GM18517 (cell line): Measurements from ENCODE around the gene OTOA.
"Not testable (repeated sequence)": the region's sequence is repeated elsewhere in the genome, so short reads cannot be mapped to it uniquely, and the experiment has no call there.

Experiments
- ATAC-seq: cut with Tn5 transposase; IDR thresholded peaks from one replicate; pipeline ENCODE4 v1.9.1; 2021; ENCODE audit warnings: mild to moderate bottlenecking, moderate library complexity; ENCODE audit not compliant: unreplicated experiment

OTOA gene

DNA sequence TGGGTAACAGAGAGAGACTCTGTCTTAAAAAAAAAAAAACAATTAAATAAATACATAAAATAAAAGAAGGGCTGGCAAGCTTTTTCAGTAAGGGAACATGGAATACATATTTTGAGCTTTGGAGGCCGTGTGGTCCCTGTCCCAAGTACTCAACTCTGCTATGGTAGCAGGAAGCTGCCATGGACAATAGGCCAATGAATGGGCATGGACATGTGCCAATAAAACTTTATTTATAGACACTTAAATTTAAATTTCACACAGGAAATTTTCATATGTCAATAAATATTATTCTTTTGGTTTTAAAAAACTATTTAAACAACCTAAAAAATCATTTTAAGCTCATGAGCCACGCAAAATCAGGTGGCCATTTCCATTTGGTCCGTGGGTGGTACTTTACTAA, 3.8 kb downstream of the OTOA start:
- ATAC-seq = no peak

DNA sequence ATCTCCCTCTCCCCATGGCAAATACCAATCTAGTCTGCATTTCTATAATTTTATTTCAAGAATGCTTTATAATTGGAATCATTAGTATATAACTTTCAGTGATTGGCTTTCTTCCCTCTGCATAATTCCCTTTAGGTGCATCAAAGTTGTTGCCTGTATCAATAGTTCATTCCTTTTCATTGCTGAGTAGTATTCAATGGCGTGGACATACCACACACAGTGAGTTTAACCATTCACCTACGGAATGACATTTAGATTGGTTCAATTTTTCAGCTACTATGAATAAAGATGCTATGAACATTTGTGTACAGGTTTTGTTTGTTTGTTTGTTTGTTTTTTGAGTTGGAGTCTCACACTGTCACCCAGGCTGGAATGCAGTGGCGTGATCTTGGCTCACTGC, 9.7 kb downstream of the OTOA start:
- ATAC-seq = no peak

DNA sequence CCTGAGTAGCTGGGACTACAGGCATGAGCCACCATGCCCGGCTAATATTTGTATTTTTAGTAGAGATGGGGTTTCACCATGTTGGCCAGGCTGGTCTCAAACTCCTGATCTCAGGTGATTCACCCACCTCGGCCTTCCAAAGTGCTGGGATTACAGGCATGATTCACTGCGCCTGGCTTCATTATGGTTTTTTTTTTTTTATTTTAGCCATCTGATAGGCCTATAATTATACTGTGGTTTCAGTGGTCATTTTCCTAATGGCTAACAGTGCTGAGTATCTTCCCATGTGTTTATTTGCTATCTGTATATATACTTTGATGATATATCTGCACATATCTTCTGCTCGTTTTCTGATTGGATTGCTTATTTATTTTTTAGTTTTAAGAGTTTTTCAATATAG, 10.7 kb downstream of the OTOA start:
- not testable (repeated sequence) for ATAC-seq

DNA sequence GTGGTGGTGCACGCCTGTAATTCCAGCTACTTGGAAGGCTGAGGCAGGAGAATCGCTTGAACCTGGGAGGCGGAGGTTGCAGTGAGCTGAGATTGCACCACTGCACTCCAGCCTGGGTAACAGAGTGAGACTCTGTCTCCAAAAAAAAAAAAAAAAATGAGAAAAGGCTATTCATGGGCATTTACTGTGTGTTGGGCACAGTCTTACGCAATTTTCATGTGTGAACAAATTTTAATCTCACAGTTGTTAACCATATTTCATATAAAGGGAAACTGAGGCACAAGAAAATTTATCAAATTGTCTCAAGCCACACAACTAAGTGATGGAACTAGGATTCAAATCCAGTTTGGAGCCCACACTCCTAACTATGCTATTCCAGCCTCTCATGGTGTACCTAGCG, 16.9 kb downstream of the OTOA start:
- not testable (repeated sequence) for ATAC-seq

DNA sequence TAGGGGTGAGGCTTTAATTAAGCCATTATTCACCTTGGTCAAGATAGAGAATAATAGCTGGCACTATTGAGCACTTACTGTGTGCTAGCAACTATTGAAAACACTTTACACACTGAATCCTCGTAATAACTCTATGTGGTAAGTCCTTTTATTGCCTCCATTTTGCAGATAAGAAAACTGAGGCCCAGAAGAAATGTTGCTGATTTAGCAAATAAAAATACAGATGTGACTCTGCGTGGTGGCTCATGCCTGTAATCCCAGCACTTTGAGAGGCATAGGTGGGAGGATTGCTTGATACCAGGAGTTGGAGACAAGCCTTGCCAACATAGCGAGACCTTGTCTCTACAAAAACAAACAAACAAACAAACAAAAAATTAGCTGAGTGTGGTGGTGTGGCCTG, 19.4 kb downstream of the OTOA start:
- ATAC-seq = no peak

DNA sequence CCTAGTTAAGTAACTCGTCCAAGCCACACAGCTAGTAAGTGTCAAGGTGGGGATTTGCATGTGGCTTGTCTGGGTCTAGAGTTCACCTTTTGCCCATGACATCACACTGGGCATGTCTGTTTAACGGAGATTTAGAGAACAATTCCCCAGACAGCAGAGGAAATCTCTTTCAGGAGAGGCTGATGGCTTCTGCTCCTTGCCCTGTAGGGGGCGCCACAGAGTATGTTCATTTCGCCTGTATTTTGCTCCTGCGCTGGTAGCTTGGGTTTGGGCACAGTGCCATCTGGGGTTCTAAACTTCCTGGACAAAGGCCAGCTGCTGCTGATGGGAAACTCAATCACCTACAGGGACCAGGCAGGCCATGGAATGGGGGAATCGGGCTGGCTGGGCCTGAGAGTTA, 20.4 kb downstream of the OTOA start:
- ATAC-seq = no peak

DNA sequence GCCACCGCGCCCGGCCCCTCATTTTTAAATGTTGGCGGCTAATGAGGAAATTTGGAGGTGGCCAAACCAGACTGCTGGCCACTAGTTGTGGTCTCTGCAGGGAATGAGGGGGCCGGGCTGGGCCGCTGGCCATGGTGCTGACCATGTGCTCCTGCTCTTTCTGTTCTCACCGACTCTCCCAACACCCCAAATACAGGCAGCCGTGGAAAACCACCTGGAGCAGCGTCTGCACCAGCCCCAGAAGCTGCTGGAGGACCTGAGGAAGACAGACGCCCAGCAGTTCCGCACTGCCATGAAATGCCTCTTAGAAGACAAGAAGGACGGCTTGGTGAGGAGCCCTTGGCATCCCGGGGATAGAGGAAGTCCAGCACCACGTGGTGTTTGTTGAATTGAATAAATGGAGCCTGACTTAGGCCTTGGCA, 21.3 kb downstream of the OTOA start:
- no peak for ATAC-seq

DNA sequence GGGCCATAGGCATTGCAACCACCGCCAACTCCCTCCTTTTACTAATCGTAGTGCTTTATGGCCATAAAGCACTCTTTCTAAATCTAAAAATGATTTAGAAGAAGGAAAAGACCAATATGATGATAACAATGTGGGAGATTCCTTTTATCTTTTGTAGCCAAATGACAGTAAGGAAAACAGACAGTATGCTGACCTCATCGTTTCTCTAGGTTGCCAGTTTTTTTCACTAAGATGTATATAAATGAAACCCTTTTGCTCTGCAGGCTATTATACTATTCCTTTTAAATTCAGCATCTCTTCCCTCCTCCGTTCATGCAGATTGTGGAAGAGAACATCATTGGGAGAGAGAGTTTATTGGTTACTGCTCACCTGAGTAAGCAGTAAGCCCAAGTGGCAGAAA, 25.3 kb downstream of the OTOA start:
- ATAC-seq = no peak

DNA sequence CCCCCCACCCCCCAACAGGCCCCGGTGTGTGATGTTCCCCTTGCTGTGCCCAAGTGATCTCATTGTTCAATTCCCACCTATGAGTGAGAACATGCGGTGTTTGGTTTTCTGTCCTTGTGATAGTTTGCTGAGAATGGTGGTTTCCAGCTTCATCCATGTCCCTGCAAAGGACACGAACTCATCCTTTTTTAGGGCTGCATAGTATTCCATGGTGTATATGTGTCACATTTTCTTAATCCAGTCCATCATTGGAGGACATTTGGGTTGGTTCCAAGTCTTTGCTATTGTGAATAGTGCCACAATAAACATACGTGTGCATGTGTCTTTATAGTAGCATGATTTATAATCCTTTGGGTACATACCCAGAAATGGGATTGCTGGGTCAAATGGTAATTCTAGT, 27.2 kb downstream of the OTOA start:
- not testable (repeated sequence) for ATAC-seq

DNA sequence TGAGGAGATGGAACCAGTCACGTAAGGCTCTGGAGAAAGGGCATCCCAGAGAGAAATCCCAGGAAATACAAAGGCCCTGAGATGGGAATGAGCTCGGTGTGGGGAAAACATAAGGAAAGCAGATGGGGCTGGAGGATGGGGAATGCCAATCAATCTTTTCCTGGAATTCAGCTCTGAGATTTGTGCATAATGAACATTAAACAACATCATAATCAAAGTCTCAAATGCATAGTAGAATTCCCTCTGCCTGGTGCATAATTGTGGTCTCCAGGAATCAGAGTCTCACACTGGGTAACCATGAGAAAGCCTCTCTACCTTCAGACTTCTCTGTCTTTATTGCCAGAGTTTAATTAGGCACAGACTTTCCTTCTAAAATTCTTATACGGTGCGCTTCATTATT, 30.8 kb downstream of the OTOA start:
- ATAC-seq = no peak

DNA sequence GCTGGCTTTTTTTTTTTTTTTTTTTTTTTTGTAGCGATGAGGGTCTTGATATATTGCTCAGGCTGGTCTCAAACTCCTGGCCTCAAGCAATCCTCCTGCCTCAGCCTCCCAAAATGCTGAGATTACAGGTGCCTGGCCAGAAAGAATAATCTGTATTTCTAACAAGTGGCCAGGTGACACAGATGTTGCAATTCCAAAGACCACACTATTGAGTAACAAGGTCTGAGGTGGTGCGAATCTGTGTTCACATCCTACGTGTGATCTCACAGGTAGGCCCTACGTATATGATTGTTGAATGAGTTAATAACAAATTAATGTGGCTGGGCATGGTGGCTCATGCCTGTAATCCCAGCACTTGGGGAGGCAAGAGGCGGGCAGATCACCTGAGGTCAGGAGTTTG, 33.3 kb downstream of the OTOA start:
- ATAC-seq = no peak

DNA sequence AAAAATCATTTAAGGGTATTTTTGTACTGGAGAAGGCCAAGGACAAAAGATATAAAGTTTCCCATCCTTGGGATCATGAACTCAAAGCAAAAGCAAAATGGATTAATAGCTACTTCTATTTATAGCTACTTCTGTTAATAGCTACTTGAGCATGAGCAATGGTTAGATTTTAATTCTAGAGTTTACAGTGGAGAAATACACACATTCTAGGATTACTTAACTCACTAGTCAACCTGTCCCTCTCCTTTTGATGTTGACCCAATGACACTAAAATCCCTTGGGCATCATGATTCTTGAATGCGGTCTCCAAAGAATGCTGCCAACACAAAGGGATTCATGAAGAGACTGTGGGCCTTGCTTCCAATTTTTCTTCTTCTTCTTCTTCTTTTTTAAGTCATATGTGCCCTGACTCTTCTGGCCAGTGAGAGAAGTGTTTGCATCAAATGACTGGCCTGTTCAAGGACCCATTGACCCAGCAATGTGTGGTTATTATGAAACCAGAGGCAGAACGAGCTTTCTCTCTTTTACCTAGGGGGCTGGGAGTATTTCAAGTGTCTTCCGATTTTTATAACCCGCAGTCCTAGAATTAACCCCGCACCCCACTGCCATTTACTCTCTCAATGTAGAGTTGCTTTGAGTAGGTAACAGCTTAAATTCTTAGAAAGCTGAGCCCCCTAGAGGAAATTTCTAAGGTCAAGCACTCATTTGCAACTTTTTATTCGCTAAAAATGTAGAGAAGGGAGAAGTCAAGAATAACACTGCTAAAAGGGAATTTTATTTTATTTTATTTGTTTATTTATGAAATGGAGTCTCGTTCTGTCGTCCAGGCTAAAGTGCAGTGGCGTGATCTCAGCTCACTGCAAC, 34.6 kb downstream of the OTOA start:
- ATAC-seq = no peak

DNA sequence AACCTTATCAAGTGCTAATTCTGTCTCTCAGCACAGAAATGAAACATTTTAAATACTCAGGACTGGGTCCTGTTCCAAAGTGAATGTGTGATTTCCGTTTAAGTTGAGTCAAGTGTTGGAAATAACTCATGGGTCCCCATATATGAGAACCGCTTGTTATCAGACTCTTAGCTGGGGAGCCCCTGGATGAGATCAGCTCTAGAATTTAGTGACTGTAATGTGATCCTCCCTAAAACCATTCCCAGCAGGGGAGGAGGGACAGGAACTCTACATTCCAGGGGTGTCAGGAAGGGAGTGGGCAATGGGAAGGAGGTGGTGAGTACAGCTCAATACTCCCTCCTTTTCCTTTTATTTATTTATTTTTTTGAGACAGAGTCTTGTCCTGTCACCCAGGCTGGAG, 37.5 kb downstream of the OTOA start:
- ATAC-seq = no peak

DNA sequence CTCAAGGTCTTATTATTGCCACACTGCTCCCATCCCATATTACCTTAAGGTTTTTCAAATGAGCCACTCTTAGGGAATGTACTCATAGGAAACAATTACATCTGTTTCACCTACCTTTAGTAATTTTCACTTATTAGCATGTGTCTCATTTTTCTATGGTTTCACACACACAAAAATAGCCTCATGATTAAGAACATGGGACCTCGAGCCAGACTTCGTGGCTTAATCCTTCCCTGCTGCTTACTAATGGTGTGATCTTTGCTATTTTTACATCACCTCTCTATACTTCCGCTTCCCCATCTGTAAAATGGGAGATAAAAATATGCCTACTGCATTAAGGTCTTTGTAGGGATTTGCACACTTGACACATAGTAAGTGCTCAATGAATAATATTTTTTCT, 38.5 kb downstream of the OTOA start:
- no peak for ATAC-seq

DNA sequence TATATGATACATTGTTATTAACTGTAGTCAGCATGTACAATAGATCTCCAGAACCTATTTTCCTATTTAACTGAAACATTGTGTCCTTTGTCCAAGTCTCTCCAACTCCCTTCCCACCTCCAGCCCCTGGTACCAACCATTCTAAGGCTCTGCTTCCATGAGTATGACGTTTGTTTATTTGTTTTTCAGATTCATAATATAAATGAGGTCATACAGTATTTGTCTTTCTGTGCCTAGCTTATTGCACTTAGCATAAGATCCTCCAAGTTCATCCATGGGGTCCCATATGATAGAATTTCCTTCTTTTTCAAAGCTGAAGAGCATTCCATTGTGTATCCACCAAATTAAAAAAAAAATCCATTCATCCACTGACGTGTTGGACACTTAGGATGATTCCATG, 39.4 kb downstream of the OTOA start:
- no peak for ATAC-seq

DNA sequence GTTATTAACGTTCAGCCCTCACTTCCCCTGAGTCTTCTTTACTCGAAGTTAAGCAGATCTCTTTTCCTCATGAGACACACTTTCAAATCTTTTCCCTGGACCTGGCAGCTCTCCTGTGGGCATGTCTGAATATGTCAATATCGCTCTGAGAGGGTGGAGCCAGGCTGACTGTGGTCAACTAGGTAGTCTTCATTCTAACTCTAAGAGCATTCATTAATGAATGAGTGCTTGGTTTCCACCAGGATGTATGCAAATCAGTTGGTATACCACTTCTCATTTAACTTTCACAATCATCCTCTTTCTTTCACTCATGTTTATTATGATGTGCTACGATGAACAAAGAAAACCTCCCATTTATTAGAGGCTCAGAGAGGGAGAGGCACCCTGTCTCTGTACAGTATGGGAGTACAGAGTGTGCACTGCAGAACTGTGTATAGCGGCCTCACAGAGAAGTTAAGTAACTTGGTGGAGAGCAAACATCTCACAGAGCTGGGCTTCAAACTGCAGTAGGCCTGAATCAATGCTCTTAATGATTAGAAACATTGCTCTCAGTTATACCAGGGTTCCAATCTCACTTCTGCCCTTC, 39.9 kb downstream of the OTOA start:
- no peak for ATAC-seq

DNA sequence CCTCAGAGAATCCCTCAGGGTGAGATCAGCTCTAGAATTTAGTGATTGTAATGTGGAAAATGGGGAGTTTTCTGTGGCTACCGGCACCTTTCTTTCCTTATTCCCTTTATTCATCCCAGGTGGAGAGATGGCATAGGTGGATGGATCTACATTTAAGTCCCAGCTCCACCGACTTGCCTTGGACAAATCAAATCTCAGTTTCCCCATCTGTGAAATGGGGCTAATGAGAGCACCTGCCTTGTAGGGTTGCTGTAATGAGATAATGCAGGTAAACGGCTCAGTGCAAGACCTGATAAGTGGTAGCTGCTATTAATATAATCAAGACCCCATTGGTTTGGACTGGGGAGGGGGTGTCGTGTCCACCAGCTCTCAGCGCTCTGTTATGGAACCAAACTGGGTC, 40.5 kb downstream of the OTOA start:
- no peak for ATAC-seq

DNA sequence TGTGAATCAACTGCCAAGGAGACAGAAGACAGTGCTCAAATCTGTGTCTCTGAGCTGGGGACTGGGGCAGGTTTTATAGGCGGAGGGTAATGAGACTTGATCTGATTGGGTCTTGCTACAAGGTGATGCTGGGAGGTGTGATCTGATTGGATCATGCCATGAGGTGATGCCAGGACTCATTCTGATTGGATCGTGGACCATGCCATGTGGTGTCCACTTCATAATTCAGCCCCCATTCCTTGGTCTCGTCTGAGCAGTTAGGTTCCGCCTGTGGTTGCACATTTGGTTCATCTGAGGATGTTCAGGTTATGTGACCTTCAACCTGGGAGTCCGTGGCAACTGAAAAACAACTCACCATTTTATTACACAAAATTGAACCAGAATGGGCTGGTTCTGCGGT, 41.0 kb downstream of the OTOA start:
- ATAC-seq = no peak

DNA sequence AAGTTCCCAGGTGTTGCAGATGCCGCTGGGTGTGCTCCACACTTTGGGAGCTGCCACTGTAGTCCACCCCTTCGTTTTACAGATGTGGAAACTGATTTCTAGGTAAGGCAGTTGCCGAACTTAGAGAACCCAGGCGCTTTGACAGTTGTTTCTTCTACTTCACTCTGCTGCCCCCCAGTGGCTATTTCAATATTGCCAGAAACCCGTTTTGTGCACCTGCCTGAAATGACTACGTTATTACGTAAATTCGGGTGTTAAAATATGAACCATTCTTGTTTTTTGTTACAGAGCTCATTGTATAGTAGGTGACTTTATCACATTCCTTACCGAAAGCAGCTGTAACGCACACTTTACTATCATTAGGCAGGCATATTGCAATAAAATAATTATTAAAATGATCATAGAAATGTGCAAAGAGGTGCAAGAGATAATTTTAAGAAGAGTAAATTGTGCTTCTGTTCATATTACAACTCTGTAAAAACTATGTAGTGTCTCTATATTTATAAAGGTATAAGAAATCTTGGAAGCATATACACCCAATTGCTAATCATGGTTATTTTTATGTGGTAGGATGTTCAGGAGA, 44.9 kb downstream of the OTOA start:
- ATAC-seq = no peak

DNA sequence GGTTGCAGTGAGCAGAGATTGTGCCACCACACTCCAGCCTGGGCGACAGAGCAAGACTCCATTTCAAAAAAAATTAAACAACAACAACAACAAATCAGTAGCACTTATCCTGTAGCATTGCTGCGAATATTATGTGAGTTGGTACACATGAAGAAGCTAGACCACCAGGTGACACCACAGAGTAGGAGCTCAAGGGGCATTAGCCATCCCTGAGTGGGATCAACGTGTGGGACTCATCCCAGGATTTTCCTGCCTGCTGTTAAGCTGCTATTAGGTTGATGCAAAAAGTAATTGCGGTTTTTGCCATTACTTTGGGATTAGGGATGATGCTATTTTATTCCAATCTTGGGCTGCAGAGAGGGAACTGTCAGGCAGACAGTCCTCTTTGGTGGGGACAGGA, 47.2 kb downstream of the OTOA start:
- no peak for ATAC-seq

DNA sequence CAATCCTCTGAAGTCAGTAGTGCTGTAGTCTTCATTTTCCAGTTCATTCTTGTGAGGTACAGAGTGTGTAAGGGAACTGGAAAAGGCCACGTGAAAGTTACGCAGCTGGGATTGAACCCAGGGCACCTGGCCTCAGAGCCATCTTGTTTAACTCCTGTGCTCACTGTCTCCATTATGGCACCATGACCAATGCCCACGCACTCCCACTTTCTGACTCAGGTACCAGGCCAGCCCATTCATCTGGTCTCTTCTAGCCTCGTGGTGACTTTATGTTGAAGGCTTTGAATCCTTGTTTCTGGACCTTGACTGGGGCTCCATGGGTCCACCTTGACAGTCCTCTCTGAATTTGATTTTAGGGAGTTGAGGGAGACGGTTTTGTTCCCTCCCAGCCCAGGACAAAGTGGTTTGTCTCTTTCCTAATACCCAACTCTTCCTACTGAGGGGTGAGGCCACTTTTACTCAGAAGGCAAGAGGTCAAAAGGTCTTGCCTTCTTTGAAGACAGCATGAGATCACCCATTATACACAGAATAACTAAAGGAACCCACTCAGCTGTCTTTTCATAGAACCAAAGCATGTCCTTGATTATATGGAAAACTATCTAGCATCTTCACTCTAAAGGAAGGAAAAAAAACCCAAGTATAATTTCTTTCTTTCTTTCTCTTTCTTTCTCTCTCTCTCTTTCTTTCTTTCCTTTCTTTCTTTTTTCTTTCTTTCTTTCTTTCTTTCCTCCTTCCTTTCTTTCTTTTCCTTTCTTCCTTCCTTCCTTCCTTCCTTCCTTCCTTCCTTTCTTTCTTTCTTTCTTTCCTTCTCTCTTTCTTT, 50.0 kb downstream of the OTOA start:
- no peak for ATAC-seq

DNA sequence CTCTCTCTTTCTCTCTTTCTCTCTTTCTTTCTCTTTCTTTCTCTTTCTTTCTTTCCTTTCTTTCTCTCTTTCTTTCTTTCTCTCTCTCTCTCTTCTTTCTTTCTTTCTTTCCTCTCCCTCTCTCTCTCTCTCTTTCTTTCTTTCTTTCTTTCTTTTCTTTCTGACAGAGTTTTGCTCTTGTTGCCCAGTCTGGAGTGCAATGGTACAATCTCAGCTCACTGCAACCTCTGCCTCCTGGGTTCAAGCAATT, 50.5 kb downstream of the OTOA start:
- ATAC-seq = not testable (repeated sequence)
